ENCODE data around the gene PILRA. TPM values are rescaled to one million over a fixed set of nuclear protein-coding genes. Genes with fewer than 3 reads are reported as not detected.
"Not testable (repeated sequence)": the region's sequence is repeated elsewhere in the genome, so short reads cannot be mapped to it uniquely, and the experiment has no call there.

The PILRA gene
- total and polyA plus RNA-seq, 2 of the 8 experiments (the other 6 are each of a cell fraction or from before 2014, with no cell fraction given): 7.6 to 10.6 TPM

DNA sequence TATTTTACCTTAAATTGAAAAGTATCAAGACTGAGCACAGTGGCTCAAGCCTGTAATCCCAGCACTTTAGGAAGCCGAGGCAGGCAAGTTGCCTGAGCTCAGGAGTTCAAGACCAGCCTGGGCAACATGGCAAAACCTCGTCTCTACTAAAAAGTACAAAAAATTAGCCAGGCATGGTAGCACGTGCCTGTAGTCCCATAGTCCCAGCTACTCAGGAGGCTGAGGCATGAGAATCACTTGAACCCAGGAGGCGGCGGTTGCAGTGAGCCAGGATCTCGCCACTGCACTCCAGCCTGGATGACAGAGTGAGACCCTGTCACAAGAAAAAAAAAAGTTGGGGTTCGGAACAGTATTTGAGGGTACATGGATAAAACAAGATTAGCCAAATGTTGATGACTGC, 66.0 kb downstream of the PILRA start:
- CTCF ChIA-PET (ENCODE audit: partially characterized antibody): interaction anchor here (0.7 to 1.8 kb wide), 3 partner anchors 7 to 120 kb away, joined by 3 to 7 read pairs (median 3); no protein-coding TSS in a partner anchor
- not testable (repeated sequence) for H3K79me1 ChIP-seq (ENCODE audit: low read depth, low read length)

More for the DNA sequence above, 66.0 kb downstream of the PILRA start:
- WGBS, 2 experiments (ENCODE audit: extremely low coverage in 1 of 2, insufficient coverage in 1 of 2, insufficient read length in 1 of 2, insufficient replicate concordance in 2 of 2, low coverage in 1 of 2, low lambda C conversion rate in 2 of 2, missing lambda C conversion rate in 1 of 2): 92% methylated on average over 7 of the region's 7 CpGs; no CpG with 5 or more reads in 1 of the 2 experiments
- not testable (repeated sequence) for H2BK15ac ChIP-seq (ENCODE audit: low read length); H2BK20ac ChIP-seq (ENCODE audit: low read length); FAIRE-seq; H3K9ac ChIP-seq (replicated peaks in 1 of 4; ENCODE audit: extremely low read depth in 1 of 4, low read depth in 3 of 4, low read length in 3 of 4); H3K56ac ChIP-seq (replicated peaks; ENCODE audit: insufficient read length, low read depth, low read length); DNase-seq (ENCODE audit: low read depth in 1 of 2, low spot score in 2 of 2); H2BK12ac ChIP-seq (ENCODE audit: low read depth, low read length); H2BK120ac ChIP-seq (replicated peaks; ENCODE audit: low read depth, low read length); H3K4me1 ChIP-seq (replicated peaks in 1 of 4; ENCODE audit: control insufficient read depth in 3 of 4, insufficient read depth in 4 of 4, low read length in 3 of 4); H3K4me3 ChIP-seq (ENCODE audit: extremely low read depth in 1 of 4, insufficient read depth in 2 of 4, low read depth in 3 of 4, low read length in 4 of 4); H3K27ac ChIP-seq (ENCODE audit: low read depth, low read length); H4K91ac ChIP-seq (replicated peaks; ENCODE audit: insufficient read length, low read length); H3K23me2 ChIP-seq (ENCODE audit: low read depth, low read length); H3K36me3 ChIP-seq (ENCODE audit: control insufficient read depth in 2 of 4, insufficient read depth in 4 of 4, low read length in 3 of 4); H2AFZ ChIP-seq (ENCODE audit: low read length); H2AK5ac ChIP-seq (ENCODE audit: low read depth, low read length); H3K4ac ChIP-seq (replicated peaks; ENCODE audit: insufficient read length, low read depth, low read length); H3K18ac ChIP-seq (ENCODE audit: extremely low read depth, low read length); H4K20me1 ChIP-seq (replicated peaks in 1 of 2; ENCODE audit: control insufficient read depth in 1 of 2, insufficient read depth in 2 of 2, low read length in 2 of 2); H3K4me2 ChIP-seq (ENCODE audit: insufficient read depth in 1 of 2, low read depth in 2 of 2, low read length in 2 of 2); H3K27me3 ChIP-seq (replicated peaks in 1 of 4; ENCODE audit: control insufficient read depth in 3 of 4, extremely low read depth in 1 of 4, insufficient read depth in 3 of 4, low read length in 3 of 4); H3K9me3 ChIP-seq (ENCODE audit: insufficient read depth in 2 of 2, low read depth in 1 of 2, low read length in 1 of 2); H4K8ac ChIP-seq (ENCODE audit: extremely low read depth, insufficient read depth, low read length); H3K23ac ChIP-seq (ENCODE audit: insufficient read length); H3K14ac ChIP-seq (ENCODE audit: insufficient read length); H4K5ac ChIP-seq (ENCODE audit: insufficient read length, low read depth, low read length); H2BK5ac ChIP-seq (ENCODE audit: low read depth, low read length)
- POLR2A ChIA-PET (ENCODE audit: partially characterized antibody): interaction anchor here (1.0 to 4.7 kb wide), 2 partner anchors 10 to 11 kb away, joined by 3 to 45 read pairs; partner anchors contain the start of genes MEPCE and ZCWPW1
- H3K79me2 ChIP-seq (ENCODE audit: control insufficient read depth in 1 of 2, insufficient read depth in 2 of 2, low read length in 2 of 2): peaks cover 0 to 11% of the 10 kb centered on the region in 2 experiments; a peak in 2 of 4 replicates
